Osteocyte (in vitro differentiated cells): ENCODE results near the gene NR2C1. TPM values are rescaled to one million over a fixed set of nuclear protein-coding genes. Genes with fewer than 3 reads are reported as not detected.

Experiments
- DNase-seq: peaks from one replicate; pipeline ENCODE4 v3.0.0; 2021; ENCODE audit warnings: mixed read lengths; ENCODE audit not compliant: unreplicated experiment; ENCODE audit errors: extremely low spot score
- H3K27ac Mint-ChIP-seq: one replicate; pipeline ENCODE4 v1.8.0; 2021; ENCODE audit warnings: mild to moderate bottlenecking, mixed read lengths; ENCODE audit not compliant: unreplicated experiment
- H3K27me3 Mint-ChIP-seq: one replicate; pipeline ENCODE4 v1.8.0; 2021; ENCODE audit warnings: mixed read lengths; ENCODE audit not compliant: unreplicated experiment
- H3K36me3 Mint-ChIP-seq: one replicate; pipeline ENCODE4 v1.8.0; 2021; ENCODE audit warnings: mixed read lengths; ENCODE audit not compliant: unreplicated experiment
- H3K4me1 Mint-ChIP-seq: one replicate; pipeline ENCODE4 v1.8.0; 2021; ENCODE audit warnings: mixed read lengths; ENCODE audit not compliant: unreplicated experiment
- H3K4me3 Mint-ChIP-seq: one replicate; pipeline ENCODE4 v1.8.0; 2021; ENCODE audit warnings: mild to moderate bottlenecking, moderate library complexity, mixed read lengths; ENCODE audit not compliant: unreplicated experiment
- H3K9me3 Mint-ChIP-seq: one replicate; pipeline ENCODE4 v1.8.0; 2021; ENCODE audit warnings: mixed read lengths; ENCODE audit not compliant: unreplicated experiment
- total RNA-seq: library from RNA; stranded (reverse); gene quantifications from 2 replicates; pipeline ENCODE4 v1.2.1, GENCODE V29; 2021
- TF ChIP-seq, protein P1 (sequence below): fragments of 200-600 bp; sonication (generic); IDR thresholded peaks from 2 replicates; pipeline ENCODE4 v1.5.0; 2021; ENCODE audit warnings: antibody characterized with exemption, mild to moderate bottlenecking, moderate library complexity

The NR2C1 gene
- total RNA-seq, 1 donor from 2014 or later, result 50.0 TPM

DNA sequence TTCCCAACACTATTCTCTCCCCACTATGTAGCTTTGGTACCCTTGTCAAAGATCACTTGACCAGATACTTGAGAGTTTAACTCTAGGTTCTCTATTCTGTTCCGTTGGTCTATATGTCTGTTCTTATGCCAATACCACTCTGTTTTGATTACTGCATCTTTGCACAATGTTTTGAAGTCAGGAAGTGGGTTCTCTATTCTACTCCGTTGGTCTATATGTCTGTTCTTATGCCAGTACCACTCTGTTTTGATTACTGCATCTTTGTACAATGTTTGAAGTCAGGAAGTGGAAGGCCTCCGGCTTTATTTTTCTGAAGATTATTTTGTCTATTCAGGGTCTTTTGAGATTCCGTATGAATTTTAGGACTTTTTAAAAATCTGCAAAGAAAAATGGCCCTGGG is 67.2 kb downstream of the NR2C1 start:
- Mint-ChIP-seq H3K4me1 (peaks cover 15% of the 10 kb centered on the region), H3K9me3 (peaks cover 12% of the 10 kb centered on the region), H3K36me3 (peaks cover 3% of the 10 kb centered on the region), H3K27me3 (no peaks in the 10 kb centered on the region), H3K27ac (no peak overlapping the region), H3K4me3 (no peak overlapping the region)
- no peak for DNase-seq
- TF ChIP-seq, protein P1, sequence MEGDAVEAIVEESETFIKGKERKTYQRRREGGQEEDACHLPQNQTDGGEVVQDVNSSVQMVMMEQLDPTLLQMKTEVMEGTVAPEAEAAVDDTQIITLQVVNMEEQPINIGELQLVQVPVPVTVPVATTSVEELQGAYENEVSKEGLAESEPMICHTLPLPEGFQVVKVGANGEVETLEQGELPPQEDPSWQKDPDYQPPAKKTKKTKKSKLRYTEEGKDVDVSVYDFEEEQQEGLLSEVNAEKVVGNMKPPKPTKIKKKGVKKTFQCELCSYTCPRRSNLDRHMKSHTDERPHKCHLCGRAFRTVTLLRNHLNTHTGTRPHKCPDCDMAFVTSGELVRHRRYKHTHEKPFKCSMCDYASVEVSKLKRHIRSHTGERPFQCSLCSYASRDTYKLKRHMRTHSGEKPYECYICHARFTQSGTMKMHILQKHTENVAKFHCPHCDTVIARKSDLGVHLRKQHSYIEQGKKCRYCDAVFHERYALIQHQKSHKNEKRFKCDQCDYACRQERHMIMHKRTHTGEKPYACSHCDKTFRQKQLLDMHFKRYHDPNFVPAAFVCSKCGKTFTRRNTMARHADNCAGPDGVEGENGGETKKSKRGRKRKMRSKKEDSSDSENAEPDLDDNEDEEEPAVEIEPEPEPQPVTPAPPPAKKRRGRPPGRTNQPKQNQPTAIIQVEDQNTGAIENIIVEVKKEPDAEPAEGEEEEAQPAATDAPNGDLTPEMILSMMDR, result no peak

DNA sequence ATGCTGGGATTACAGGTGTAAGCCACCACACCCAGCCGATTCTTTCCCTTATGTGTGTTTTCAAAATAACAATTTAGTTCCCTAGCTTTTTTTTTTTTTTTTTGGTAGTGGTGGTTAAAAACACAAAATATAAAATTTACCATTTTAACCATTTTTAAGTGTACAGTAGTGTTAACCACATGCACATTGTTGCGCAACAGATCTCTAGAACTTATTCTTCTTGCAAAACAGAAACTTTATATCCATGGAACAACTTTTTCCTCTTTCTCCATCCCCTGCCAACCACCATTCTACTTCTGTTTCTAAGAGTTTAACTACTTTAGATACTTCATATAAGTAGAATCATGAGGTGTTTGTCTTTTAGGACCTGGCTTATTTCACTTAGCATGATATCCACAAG is 68.8 kb downstream of the NR2C1 start:
- peaks cover 9% of the 10 kb centered on the region for H3K36me3 Mint-ChIP-seq
- H3K9me3 Mint-ChIP-seq, result peaks cover 12% of the 10 kb centered on the region
- H3K4me1 Mint-ChIP-seq, result peaks cover 16% of the 10 kb centered on the region
- no peak for DNase-seq
- no peaks in the 10 kb centered on the region for H3K27me3 Mint-ChIP-seq
- peak overlapping the region; percentile 64 for H3K27ac Mint-ChIP-seq
- TF ChIP-seq, protein P1, result no peak
- peak overlapping the region; percentile 65 for H3K4me3 Mint-ChIP-seq

DNA sequence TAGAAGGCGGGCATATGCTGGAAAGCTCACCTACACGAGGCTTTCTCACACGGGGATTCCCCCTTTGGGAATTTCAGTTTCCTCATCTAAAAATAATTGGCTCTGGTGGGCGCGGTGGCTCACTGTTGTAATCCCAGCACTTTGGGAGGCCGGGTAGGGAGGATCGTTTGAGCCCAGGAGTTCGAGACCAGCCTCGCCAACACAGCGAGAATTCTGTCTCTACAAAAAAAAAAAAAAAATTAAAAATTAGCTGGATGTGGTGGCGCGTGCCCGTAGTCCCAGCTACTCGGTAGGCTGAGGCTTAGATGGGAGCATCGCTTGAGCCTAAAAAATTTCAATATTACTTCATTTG is 69.5 kb downstream of the NR2C1 start:
- DNase-seq, result no peak
- Mint-ChIP-seq H3K9me3 (peaks cover 12% of the 10 kb centered on the region), H3K36me3 (peaks cover 14% of the 10 kb centered on the region), H3K4me1 (peaks cover 23% of the 10 kb centered on the region), H3K27me3 (no peaks in the 10 kb centered on the region), H3K27ac (peak overlapping the region; percentile 87), H3K4me3 (peak overlapping the region; percentile 92)
- TF ChIP-seq, protein P1, result no peak

DNA sequence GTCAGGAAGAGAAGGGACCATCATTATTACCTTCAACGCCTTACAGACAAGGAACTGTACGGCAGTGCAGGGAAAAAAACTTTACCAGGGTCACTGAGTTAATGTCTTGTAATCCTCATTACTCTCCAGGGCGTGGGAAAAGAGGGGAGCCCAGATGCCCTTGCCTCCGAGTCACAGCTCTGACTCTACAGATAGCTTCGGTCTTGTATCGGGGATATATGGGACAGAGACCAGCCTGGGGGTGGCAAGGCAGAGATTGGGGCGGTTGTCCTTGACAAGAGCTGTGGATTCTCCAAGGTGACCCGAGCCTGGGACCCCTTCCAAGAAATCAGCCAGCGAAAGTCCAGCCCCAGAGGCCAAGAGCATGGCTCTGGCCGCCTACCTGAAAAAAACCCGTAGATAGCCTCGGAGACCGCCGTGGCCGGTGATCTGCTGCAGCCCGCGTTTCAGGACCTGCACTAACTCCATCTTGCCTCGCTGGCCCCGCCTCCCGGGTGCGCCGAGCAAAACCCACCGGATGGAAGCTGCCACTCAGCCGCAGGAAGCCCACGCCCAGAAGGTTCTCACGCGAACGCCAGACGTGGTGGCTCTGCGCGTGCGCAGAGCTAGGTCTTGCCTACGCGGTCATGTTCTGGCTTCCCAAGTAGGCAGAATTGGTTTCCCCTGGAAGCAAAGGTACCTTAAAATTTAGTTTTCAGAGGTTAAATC is 70.1 kb downstream of the NR2C1 start, which contains the start of gene NDUFA12:
TSS of gene NDUFA12 (minus strand) at position 485 of the 708 bp plus-strand sequence. CDS start at position 468, 17 bp downstream.
- peak; percentile 98 for DNase-seq
- Mint-ChIP-seq H3K27me3 (no peaks in the 10 kb centered on the region), H3K4me3 (peak within 1 kb of the TSS; percentile 92), H3K4me1 (peaks cover 27% of the 10 kb centered on the region), H3K27ac (peak within 1 kb of the TSS; percentile 87), H3K9me3 (peaks cover 12% of the 10 kb centered on the region), H3K36me3 (peaks cover 18% of the 10 kb centered on the region)
- TF ChIP-seq, protein P1, result no peak

DNA sequence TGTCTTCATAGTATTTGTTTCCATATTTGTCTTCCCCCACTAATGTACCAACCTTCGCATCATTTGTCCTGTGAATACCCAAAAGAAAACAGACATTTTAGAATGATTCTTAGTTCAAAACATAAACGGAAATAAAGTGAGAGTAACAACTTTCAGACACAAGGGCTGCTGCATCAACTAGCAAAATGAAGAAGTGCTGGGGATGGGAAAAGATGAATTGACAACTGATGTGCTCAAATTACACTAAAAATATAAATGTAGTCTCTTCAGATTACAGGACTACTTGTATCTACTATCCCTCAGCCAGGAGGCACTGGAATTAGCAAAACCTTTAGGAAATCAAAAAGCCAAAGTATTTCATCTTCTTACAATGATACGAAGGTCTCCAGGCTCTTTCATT is 70.7 kb downstream of the NR2C1 start:
- peaks cover 27% of the 10 kb centered on the region for H3K4me1 Mint-ChIP-seq
- H3K4me3 Mint-ChIP-seq, result peak overlapping the region; percentile 92
- TF ChIP-seq, protein P1, result no peak
- H3K27ac Mint-ChIP-seq, result peak overlapping the region; percentile 87
- H3K9me3 Mint-ChIP-seq, result peaks cover 12% of the 10 kb centered on the region
- H3K27me3 Mint-ChIP-seq, result no peaks in the 10 kb centered on the region
- H3K36me3 Mint-ChIP-seq, result peaks cover 20% of the 10 kb centered on the region
- no peak for DNase-seq
